HG03342 (cell line): ENCODE data around the gene TUBB3.
"Not testable (repeated sequence)": the region's sequence is repeated elsewhere in the genome, so short reads cannot be mapped to it uniquely, and the experiment has no call there.

Experiments used
- ATAC-seq: cut with Tn5 transposase; IDR thresholded peaks from one replicate; pipeline ENCODE4 v1.9.1; 2021; ENCODE audit warnings: mild to moderate bottlenecking, moderate library complexity; ENCODE audit not compliant: unreplicated experiment

TUBB3 gene

DNA sequence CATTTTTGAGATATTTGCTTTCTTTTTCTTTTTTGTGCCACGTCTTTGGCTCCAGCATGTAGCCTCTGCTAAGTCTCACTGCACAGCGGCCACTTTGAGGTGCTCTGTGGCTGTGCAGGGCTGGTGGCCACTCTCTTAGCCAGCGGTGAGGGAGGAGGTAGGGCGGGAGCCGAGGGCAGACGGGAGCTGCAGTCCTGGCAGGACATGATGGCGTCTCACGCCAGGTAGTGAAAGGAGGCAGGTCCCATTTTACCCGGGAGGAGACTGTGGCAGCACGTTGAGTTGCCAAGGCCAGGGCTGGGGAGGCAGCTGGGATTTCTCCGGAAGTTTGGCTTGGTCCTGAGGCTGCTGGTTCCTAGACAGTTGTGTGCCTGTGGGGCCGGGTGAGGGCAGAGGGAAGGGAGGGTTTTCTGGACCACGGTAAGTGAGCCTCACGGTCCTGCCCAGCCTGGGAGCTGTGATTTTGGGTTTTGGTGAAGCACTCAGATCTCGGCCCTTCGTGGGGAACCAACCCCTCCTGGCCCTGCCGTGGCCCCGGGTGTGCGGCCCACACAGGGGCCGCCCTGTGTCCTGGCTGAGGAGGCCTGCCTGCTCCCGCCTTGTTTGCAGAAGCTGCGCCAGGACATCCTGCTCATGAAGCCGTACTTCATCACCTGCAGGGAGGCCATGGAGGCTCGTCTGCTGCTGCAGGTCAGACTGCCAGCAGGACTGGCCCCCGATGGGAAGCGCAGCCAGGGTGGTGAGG, 39.8 kb downstream of the TUBB3 start:
- ATAC-seq: no peak

DNA sequence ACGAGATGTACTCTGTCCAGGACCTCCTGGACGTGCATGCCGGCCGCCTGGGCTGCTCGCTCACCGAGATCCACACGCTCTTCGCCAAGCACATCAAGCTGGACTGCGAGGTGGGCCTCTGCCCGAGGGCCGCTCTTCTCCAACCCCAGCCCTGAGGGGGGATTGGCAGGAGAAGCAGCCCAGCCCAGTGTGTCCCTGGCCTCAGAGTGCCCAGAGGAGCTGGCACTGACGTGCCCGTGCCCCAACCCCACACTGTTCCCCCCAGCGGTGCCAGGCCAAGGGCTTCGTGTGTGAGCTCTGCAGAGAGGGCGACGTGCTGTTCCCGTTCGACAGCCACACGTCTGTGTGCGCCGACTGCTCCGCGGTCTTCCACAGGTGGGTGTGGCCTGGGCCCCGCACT, 41.1 kb downstream of the TUBB3 start:
- ATAC-seq: no peak

DNA sequence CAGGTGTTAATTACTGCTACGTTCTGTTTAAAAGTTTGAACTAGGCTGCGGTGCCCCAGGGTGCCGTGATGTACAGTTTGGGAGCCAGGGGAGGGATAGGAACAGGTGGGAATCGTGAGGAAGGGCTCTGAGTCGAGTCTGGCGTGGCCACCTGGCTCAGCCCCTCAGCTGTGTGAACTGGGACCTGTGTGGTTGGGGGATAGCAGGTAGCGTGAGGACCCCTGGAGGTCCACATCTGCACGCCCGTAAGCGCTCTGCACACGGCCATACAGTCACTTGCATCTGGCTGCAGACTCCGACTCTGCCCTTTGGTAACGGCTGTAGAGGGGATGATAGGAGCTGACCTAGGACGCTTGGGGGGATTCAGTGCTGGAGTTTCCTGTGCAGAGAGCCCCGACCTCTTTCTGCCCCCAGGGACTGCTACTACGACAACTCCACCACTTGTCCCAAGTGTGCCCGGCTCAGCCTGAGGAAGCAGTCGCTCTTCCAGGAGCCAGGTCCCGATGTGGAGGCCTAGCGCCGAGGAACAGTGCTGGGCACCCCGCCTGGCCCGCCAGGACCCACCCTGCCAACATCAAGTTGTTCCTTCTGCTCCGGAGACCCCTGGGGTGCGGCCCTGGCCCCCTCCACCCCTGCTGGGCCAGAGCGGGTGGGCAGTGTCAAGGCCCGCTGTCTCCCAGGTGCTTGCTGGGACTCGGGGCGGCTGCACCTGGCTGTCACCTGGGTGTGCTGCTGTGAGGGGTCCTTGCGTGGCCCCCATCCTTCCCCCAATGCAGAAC, 42.5 kb downstream of the TUBB3 start:
- ATAC-seq: no peak

DNA sequence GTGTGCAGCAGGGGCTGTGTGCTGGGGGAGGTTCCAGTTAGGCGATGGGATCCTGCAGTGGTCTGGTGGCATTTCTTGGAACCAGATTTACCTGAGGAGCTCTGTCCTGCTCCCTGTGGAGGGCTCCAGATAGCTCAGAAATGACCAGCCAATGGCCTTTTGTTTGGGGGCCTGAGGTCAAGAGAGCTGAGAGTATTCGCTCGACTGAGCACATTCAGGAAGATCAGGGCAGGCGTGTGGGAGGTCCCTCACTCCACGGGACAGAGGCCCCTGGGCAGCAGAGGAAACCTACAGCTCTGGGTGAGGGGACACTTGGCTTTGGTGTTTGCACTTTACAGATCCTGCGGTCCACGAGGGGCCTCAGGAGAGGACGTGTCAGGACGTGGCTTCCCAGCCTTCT, 43.6 kb downstream of the TUBB3 start:
- ATAC-seq: no peak

- ATAC-seq: not testable (repeated sequence)
These were observed 44.3 kb downstream of the TUBB3 start for GRCh38 chr16:89967436-89967835.

- ATAC-seq: not testable (repeated sequence)
These were observed 44.9 kb downstream of the TUBB3 start for GRCh38 chr16:89968074-89968473.

DNA sequence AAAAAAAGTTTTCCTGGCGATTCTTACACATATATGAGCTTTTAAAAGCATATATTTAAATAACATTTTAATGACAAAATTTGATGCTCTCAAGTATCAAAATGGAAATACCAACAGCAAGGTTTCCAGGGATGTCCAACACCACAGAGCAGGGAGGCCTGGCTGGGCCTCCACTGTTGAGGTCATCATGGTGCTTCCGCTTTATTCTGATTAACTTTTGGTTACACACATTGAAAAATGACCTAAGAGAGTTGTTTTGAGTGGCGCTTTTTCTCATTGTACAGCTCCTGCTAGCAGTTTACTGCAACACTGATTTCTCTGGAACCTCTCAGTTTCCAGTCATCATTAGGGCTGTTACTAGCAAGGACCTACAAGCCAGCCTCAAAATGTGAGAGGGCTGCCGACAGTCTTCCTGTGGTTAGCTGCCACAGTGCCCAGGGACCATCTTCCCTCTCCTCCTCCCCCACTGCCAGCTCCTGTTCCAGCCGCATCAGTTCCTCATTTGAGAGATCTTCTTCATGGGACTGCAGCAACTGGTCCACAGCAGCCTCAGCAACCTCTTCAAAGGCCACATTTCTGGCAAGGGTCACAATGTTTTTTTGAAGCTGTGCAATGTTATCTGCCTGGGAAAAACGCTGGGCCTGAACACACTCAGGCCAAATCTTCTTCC, 46.7 kb downstream of the TUBB3 start:
- ATAC-seq: no peak

DNA sequence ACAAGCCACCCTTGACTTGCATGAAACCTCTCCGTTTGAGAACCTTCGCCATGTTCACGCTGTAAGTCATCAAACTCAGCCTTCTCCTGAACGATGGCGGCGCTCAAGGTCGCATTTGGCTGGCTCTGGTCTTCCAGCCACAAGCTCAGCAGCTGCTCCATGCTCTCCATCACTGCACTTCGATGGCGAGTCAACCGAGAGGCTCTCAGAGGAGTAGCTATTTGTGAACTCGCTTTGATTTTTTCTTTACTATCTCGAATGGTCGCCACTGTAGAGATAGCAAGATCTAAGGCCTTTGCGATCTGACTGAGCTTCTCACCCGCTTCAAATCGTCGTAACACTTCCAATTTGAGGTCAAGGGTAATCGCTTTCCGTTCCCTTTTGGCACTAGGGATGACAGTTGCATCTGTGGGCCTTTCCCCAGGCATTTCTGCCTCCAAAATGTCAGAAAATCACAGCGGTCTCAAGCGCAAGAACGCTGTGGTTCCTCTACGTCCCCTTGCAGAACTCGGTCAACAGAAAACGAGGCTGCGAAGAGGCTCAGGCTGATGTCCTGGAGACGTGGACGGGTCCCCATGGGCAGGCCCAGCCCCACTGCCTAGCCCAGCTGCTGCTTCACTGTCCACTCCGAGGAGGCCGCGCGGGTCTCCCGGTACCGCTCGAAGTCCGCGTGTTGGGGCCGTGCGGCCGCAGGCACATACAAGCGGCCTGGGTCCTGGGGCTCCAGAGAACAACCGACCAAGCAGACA, 48.5 kb downstream of the TUBB3 start:
- no peak for ATAC-seq

GRCh38 chr16:89972244-89973234, 49.4 kb downstream of the TUBB3 start:
- peak; percentile 80 for ATAC-seq

GRCh38 chr16:89973235-89973634, 50.1 kb downstream of the TUBB3 start:
- ATAC-seq: no peak

DNA sequence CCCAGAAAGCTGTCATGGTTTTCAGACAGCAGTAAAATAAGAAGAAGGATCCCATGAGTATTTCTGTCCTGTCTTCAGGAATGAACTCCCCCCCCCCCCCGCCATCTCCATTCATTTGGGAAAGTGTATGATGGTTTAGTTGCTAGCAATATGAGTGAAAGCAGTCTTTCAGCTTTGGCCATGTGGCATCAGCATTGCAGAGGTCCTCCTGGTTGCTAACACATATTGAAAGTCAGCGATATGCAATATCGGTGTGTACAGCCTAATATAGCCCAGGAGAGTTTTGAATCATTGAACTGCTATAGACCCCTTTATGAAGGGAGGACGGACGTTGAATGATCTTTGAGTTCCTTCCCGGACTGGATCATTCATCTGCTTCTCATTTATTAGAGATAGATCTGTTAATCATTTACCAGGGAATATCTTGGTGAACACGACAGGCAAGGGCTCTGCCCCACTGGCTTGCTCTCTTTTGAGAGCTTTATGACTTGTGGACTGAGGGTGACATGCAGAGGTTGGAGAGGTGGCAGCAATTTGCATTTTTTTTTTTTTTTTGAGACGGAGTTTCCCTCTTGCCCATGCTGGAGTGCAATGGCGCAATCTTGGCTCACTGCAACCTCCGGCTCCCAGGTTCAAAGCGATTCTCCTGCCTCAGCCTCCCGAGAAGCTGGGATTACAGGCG, 50.7 kb downstream of the TUBB3 start:
- ATAC-seq: no peak

DNA sequence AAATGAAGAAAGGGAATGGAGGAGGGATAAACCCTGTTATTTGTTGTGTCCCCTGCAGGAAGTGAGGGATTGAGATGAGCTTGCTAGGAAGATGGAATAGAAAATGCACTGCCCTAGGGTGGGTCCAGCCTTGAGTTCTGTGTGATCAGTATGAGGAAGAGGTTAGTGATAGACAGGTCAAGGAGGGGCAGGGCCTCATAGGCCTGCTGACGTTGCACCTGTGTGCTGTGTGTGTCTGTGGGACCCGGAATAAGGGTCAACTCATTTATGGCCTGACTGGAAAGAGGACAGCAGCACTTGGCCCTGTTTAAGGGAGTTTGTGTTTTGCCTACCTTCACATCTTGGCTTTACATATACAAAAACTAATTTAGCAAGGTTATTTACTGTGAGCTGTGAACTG, 51.7 kb downstream of the TUBB3 start:
- ATAC-seq: no peak

DNA sequence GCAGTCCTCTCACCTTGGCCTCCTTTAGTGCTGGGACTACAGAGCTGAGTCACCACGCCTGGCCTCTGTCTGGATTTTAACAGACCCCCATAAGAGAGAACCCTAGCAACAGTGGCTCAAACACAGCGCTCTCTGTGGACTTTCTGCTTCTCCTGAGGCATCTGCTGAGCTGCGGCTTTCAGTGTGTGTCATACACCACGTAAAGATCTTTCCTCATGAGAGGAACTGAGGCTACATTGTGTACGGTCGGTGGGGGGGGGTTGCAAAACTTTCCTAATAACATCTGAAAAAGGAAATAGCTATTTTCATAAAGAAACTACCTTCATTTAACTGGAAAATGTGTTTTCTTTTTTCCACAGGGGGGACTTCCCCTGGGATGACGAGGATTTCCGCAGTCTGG, 58.3 kb downstream of the TUBB3 start:
- peak; percentile 57 for ATAC-seq

DNA sequence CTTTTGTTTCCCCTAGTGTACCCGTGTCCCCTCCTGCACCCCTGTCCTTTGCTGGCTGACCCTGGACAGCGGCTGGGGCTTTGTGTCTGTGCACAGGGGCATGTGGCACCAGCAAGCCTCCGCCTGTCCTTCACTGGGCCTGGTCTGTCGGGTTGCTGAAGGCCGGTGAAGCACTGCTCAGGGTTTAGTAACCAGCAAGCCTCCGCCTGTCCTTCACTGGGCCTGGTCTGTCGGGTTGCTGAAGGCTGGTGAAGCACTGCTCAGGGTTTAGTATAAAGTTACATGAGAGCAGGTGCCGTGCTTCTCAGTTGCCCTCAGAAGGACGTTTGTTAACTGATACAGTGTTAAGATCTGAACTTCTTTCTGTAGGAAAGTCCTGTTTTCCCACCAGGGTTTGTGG, 59.2 kb downstream of the TUBB3 start:
- no peak for ATAC-seq

DNA sequence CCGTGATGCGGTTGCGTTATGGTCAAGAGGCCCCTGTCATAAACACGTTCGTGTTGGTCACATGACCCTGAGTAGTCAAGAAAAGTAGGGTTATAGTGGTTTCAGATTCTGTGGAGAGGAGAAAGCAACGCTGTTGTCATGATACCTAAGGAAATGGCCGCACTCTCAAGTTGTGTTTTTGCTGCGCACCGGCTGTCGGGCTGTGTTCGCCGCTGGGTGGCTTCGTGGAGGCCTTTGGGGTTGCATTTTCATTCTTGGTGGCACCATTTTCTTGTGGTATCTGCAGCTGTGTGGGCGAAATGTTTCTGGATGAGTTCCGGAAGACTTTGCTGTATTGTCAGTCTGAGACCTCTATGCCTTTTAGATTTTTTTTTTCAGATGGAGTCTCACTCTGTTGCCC, 60.4 kb downstream of the TUBB3 start:
- no peak for ATAC-seq

DNA sequence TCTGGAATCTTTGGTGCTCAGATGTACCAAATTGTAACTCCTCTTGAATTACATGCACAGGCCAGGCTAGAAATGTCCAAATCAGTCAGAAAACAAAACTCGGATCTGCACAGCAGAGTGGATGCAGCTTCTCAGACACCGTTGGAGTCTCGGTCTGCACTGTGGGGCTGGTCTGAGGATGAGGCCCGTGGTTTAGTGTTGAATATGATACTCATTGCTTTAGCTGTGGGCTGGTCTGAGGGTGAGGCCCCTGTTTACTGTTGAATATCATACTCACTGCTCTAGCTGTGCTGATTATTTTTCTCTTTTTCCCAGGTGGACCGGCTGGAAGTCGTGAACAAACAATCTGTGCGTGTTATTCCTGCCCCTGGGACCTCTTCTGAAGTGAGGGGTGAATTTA, 61.1 kb downstream of the TUBB3 start:
- no peak for ATAC-seq

- no peak for ATAC-seq
These were observed 62.1 kb downstream of the TUBB3 start for GRCh38 chr16:89985219-89985618.
